Pancreas (tissue), 10 donors: Measurements from ENCODE around the gene TMEM198. TPM values are rescaled to one million over a fixed set of nuclear protein-coding genes. Genes with fewer than 3 reads are reported as not detected.

Experiments
- ATAC-seq, 4 donors: fragments of 200-7000 bp; cut with Tn5 transposase; one replicate each; pipeline versions ENCODE4 v1.8.0 to v1.9.1; 2020; ENCODE audit warnings: mild to moderate bottlenecking in 4 of 4, moderate library complexity in 4 of 4
- DNase-seq, 6 donors: peaks; one replicate each; pipeline ENCODE4 v3.0.0-alpha.2; 2020
- FAIRE-seq: peaks from 2 replicates; lab custom pipeline; 2012; peaks lifted over from hg19 to GRCh38; lab: Jason Lieb, UNC
- H3K27ac ChIP-seq, 4 donors: fragments of 200-600 bp; sonication (generic); 1 replicate in 3 of 4; 2 replicates in 1 of 4; pipeline versions ENCODE4 v1.5.0 to v1.8.0; 2020
- H3K27me3 ChIP-seq, 4 donors: fragments of 200-600 bp; one replicate each; pipeline ENCODE4 v1.8.0; 2021
- H3K36me3 ChIP-seq, 3 donors: fragments of 200-600 bp; sonication (generic) in 1 of 3; one replicate each; pipeline versions ENCODE4 v1.5.0 to v1.8.0; 2020 to 2021
- H3K4me1 ChIP-seq, 3 donors: fragments of 200-600 bp; one replicate each; pipeline ENCODE4 v1.8.0; 2021
- H3K4me3 ChIP-seq, 4 donors: fragments of 200-600 bp; sonication (generic) in 2 of 4; one replicate each; pipeline versions ENCODE4 v1.5.0 to v1.8.0; 2020 to 2021
- H3K9me3 ChIP-seq, 4 donors: fragments of 200-600 bp; one replicate each; pipeline ENCODE4 v1.8.0; 2021
- CTCF ChIP-seq, 4 donors: fragments of 200-600 bp; sonication (generic) in 3 of 4; IDR thresholded peaks; one replicate each; pipeline versions ENCODE4 v1.5.0 to v1.8.0; 2021; ENCODE audit warnings: antibody characterized with exemption in 4 of 4
- WGBS, 2 donors: extraction: QIAGEN DNeasy Blood & Tissue Kit; methylation state at CpG; one replicate each; pipeline ENCODE4 v1.1.7; 2013; 5-methylcytosine and 5-hydroxymethylcytosine counted together
- intact Hi-C, 3 donors: fragments of 100-400 bp; cut with DNase I; formaldehyde crosslinking; loops; one replicate each; pipeline versions ENCODE4 v1.11.1 to v1.14.2; 2022
- polyA plus RNA-seq, 2 donors: library from polyadenylated mRNA; stranded (reverse); fragments of 200-250 nt; gene quantifications; one replicate each; pipeline ENCODE4 v1.2.3, GENCODE V29; 2013
- total RNA-seq, 6 donors: library from RNA; stranded (reverse); fragmentation: NEBNext Ultra II Directional in 4 of 6; extraction: Animal tissue kit (Norgen Biotek cat#: 25700) in 4 of 6; gene quantifications; one replicate each; pipeline versions ENCODE4 v1.2.1 to v1.2.4, GENCODE V29; 2021 to 2023
- donor health status: healthy with polysubstance abuse.
- donor health status: DM: no; HTN: no; CAD: no; lungs with moderate emphysema.
- donor health status: DM: no; HTN: no; CAD: no.
- donor health status: control.
- donor health status: control.
- donor health status: Bipolar disorder and iron deficiency.
- donor health status: DM: yes; HTN: yes; CAD: no.
- donor health status: DM: no; HTN: no; CAD: no.
- donor health status: DM: no; HTN: no; CAD: no.
- donor health status: DM: yes; HTN: yes; CAD: no.

TMEM198 gene
- total and polyA plus RNA-seq, 8 donors = 2.6 to 13.3 (median 5.9) TPM

DNA sequence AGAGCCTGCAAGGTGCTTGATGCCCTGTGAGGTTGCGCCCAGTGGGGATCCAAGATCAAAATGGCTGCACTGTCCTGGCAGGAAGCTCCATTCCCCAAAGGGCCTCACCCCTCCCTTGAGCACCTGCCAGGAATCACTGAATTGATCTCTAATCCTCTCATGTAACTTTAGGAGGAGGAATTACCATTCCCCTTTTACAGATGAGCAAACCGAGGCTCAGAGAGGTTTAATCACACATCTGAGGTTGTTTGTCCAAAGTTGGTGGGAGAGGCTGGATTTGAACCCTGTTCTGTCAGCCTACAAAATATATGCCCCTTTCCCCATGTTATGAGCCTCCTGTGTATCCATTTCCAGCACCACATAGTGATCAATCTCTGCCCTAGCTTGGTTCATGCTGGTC, 19.0 kb upstream of the TMEM198 start:
- no peak for DNase-seq
- no peaks in the 10 kb centered on the region for H3K36me3 ChIP-seq
- peaks cover 0 to 30% (median 0%) of the 10 kb centered on the region in 4 donors for H3K27me3 ChIP-seq
- TF ChIP-seq CTCF (IDR thresholded peaks at IDR 0.05) = no peak
- no peak for FAIRE-seq
- H3K4me3 ChIP-seq = no peak overlapping the region
- WGBS, 2 donors = 75 to 76% methylated on average over 2 of the region's 2 CpGs
- ATAC-seq = no peak
- intact Hi-C loops = loop anchor here in 2 of 3 donors (5.0 kb wide), 2 partner anchors 48 to 118 kb away; no protein-coding TSS in a partner anchor
- H3K9me3 ChIP-seq = no peaks in the 10 kb centered on the region
- H3K4me1 ChIP-seq = no peaks in the 10 kb centered on the region
- no peak overlapping the region for H3K27ac ChIP-seq

GRCh38 chr2:219525533-219526232, 18.1 kb upstream of the TMEM198 start:
- no peak for ATAC-seq
- H3K27ac ChIP-seq = no peak overlapping the region
- H3K4me3 ChIP-seq = no peak overlapping the region
- no peaks in the 10 kb centered on the region for H3K9me3 ChIP-seq
- TF ChIP-seq CTCF (IDR thresholded peaks at IDR 0.05) = no peak
- peaks cover 0 to 35% (median 0%) of the 10 kb centered on the region in 4 donors for H3K27me3 ChIP-seq
- H3K36me3 ChIP-seq = no peaks in the 10 kb centered on the region
- no peaks in the 10 kb centered on the region for H3K4me1 ChIP-seq
- DNase-seq = no peak
- 47 to 52% methylated on average over 9 of the region's 9 CpGs for WGBS, 2 donors
- no peak for FAIRE-seq
- intact Hi-C loops = loop anchor here in 2 of 3 donors (5.0 kb wide), 2 partner anchors 48 to 118 kb away; no protein-coding TSS in a partner anchor

DNA sequence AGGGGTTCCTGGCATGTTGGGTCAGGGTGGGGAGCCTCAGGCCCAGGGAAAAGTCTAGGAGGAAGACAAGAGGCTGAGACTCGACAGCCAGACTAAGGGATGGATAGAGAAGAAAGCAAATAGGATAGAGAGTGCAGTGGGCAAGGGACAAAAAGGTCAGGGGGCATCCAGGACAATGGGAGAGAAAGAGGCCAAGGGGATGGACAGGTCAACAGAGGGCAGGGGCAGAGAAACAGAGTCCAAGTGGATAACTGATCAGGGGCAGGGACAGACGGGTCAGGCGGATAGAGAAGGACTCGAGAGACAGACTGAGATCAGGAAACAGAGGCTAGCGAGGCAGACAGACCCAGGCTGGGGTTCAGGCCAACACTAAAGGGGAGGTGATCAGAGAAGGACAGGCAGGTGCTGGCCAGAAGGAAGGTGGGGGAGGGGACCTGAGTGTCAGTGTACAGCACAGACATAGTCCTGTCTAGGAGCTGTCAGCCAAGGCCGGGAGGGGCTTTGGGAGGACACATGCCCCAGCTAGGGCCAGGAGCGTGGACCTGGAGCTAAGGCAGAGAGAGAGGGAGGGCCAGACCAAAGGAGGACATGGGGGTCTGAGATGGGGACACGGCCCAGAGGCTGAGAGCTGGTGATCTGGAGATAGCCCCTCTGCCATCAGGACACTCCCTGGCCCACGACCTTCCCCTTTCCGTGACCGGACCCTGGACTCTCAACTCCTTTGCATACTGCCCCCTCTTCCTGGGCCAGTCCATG, 17.3 kb upstream of the TMEM198 start:
- DNase-seq (peak in 1 of 6 donors; percentile 60), FAIRE-seq (no peak), ATAC-seq (no peak)
- Histone ChIP-seq H3K9me3 (no peaks in the 10 kb centered on the region), H3K27ac (no peak overlapping the region), H3K4me1 (no peaks in the 10 kb centered on the region), H3K4me3 (no peak overlapping the region), H3K27me3 (peaks cover 0 to 35% (median 0%) of the 10 kb centered on the region in 4 donors), H3K36me3 (no peaks in the 10 kb centered on the region)
- WGBS, 2 donors = 48 to 49% methylated on average over 9 to 11 of the region's 11 CpGs
- no peak for TF ChIP-seq CTCF (IDR thresholded peaks at IDR 0.05)
- intact Hi-C loops = loop anchor here in 2 of 3 donors (5.0 kb wide), 2 partner anchors 49 to 119 kb away; no protein-coding TSS in a partner anchor

DNA sequence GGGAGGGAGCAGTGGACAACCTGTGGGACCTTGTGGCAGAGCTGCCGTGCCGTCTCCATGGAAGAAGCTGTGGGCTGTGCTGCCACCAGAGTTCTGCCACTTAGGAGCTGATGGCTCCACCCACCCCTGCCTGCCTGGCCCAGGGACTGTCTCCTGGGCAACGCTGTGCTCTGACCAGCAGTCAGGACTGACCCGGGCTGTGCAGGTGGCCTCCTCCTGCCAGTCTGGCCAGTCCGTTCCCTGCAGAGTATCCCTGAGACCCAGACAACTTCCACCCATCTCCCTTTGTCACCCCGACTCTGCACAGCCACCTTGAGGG, 16.8 kb upstream of the TMEM198 start:
- FAIRE-seq (no peak), DNase-seq (peak in 4 of 6 donors; percentile 29 to 78 (median 52)), ATAC-seq (peak; percentile 41 to 77 (median 66))
- H3K36me3 ChIP-seq = no peaks in the 10 kb centered on the region
- H3K4me3 ChIP-seq = no peak overlapping the region
- H3K4me1 ChIP-seq = no peaks in the 10 kb centered on the region
- 13 to 15% methylated on average over 6 of the region's 6 CpGs for WGBS, 2 donors
- intact Hi-C loops = loop anchor here in 2 of 3 donors (5.0 kb wide), 2 partner anchors 50 to 120 kb away; no protein-coding TSS in a partner anchor
- peaks cover 0 to 35% (median 0%) of the 10 kb centered on the region in 4 donors for H3K27me3 ChIP-seq
- H3K9me3 ChIP-seq = no peaks in the 10 kb centered on the region
- no peak for TF ChIP-seq CTCF (IDR thresholded peaks at IDR 0.05)
- H3K27ac ChIP-seq = no peak overlapping the region
